ENCODE data around the gene HTR5A.
A peak's percentile ranks its signal among the peaks of the same experiment; 100 is the strongest.

The HTR5A gene

DNA sequence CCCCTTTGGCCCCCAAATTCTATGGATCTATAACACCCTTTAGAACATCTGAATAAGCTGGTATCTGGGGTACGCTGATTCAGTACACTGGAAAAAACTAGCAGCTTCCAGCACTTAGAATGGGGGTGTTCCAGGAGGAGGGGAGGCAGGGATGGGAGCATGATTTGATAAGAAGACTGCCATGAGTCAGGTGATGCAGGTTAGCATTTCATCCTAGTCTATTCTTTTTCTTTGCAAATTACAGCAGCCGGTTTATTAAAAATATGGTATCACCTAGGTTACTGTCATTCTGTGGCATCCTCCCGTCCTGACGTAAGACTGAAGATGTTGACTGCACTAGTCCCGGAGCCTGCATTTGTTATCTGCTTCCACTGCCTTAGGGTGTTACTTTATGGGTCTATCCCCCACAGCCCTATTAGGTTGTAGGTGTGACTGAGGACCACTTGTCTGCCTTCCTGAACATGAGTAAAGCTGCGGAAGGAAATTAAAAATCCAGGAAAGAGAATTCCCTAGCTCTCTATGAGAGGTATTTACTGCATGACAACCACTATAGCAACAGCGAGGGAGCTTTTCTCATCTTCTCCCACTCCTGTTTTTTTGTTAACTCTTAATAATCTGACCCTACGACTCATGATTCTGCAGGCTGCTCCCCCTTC lies 1.9 kb downstream of the HTR5A start:
- ChIA-PET POLR2A (ENCODE audit: low non-redundant PET) (no interaction called here), CTCF (no interaction called here)
- no peak for DNase-seq (ENCODE audit: low spot score)
- TF ChIP-seq, protein P1, sequence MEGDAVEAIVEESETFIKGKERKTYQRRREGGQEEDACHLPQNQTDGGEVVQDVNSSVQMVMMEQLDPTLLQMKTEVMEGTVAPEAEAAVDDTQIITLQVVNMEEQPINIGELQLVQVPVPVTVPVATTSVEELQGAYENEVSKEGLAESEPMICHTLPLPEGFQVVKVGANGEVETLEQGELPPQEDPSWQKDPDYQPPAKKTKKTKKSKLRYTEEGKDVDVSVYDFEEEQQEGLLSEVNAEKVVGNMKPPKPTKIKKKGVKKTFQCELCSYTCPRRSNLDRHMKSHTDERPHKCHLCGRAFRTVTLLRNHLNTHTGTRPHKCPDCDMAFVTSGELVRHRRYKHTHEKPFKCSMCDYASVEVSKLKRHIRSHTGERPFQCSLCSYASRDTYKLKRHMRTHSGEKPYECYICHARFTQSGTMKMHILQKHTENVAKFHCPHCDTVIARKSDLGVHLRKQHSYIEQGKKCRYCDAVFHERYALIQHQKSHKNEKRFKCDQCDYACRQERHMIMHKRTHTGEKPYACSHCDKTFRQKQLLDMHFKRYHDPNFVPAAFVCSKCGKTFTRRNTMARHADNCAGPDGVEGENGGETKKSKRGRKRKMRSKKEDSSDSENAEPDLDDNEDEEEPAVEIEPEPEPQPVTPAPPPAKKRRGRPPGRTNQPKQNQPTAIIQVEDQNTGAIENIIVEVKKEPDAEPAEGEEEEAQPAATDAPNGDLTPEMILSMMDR (conservative IDR thresholded peaks at IDR 0.05; ENCODE audit: low read depth) = no peak
- H3K27ac ChIP-seq = no peak overlapping the region

DNA sequence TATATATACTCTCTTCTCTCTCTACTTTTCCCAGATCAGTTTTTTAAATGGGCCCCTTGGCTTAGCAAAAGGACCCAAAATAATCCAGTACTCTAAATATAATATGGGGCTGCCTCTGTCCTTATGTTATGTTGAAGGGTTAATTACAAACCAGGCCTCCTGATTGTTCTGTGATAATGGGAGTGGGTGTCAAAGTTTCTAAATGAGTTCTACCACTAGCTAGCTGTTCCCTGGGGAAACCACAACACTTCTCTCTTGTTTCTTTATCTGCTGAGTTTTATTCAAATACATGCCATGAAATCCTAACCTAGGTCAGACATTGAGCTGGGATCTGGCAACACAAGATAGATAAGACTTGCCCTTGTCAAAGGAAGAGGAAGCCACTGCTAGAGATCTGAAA lies 3.8 kb downstream of the HTR5A start:
- CTCF ChIA-PET = no interaction called here
- no peak for DNase-seq (ENCODE audit: low spot score)
- TF ChIP-seq, protein P1 (conservative IDR thresholded peaks at IDR 0.05; ENCODE audit: low read depth) = no peak
- H3K27ac ChIP-seq = no peak overlapping the region
- POLR2A ChIA-PET (ENCODE audit: low non-redundant PET) = no interaction called here

DNA sequence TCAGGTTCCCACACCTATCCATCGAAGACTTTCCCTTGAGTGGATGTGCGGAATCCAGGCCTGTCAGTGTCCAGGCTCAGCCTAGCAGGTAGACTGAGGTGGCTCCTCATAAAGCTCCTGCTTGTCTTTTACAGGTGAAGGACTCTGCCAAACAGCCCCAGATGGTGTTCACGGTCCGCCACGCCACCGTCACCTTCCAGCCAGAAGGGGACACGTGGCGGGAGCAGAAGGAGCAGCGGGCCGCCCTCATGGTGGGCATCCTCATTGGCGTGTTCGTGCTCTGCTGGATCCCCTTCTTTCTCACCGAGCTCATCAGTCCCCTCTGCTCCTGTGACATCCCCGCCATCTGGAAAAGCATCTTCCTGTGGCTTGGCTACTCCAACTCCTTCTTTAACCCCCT lies 13.9 kb downstream of the HTR5A start:
- DNase-seq (ENCODE audit: low spot score) = no peak
- TF ChIP-seq, protein P1 (conservative IDR thresholded peaks at IDR 0.05; ENCODE audit: low read depth) = no peak
- ChIA-PET POLR2A (ENCODE audit: low non-redundant PET) (no interaction called here), CTCF (interaction anchor here (0.6 kb wide), 1 partner anchor 1330 kb away, joined by 3 read pairs; no protein-coding TSS in a partner anchor)
- H3K27ac ChIP-seq = no peak overlapping the region

DNA sequence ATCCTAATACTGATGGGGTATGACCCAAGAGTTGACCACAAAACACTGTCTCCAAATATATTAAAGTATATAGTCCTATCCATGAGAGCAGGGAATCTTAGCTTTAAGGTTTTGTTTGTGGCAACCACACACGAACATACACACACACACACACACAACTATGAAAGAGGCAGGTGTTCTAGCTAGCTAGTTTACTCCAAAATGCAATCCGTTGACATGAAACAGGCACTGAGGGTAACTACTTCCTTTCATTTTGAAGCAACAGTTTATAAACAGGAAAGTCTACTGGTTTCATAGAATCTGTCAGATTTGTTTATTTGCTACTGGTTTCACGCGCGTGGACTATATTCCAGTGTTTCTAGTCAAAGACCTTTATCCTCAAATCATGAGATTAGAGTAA lies 14.8 kb downstream of the HTR5A start:
- no peak overlapping the region for H3K27ac ChIP-seq
- ChIA-PET POLR2A (ENCODE audit: low non-redundant PET) (no interaction called here), CTCF (no interaction called here)
- TF ChIP-seq, protein P1 (conservative IDR thresholded peaks at IDR 0.05; ENCODE audit: low read depth) = no peak
- DNase-seq (ENCODE audit: low spot score) = no peak

DNA sequence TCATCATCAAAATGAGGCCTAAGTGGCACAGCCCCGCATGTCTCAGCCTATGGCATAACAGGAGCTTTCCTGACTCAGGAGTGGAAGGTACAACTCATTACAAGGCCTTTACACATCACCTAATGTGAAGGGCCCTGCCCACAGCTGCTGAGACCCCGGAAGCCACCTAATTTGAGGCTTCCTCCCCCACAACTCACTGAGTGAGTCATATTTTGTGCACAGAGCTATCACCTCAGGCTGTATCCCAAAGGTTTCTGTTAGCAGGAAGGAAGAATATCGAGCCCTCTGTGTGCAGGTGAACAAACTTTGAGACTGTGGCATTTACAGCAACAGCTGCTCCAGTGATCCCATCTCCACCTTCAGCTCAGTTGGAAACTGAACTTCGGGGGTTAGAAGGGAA lies 20.6 kb downstream of the HTR5A start:
- ChIA-PET POLR2A (ENCODE audit: low non-redundant PET) (no interaction called here), CTCF (no interaction called here)
- no peak overlapping the region for H3K27ac ChIP-seq
- TF ChIP-seq, protein P1 (conservative IDR thresholded peaks at IDR 0.05; ENCODE audit: low read depth) = no peak
- DNase-seq (ENCODE audit: low spot score) = peak; percentile 39

DNA sequence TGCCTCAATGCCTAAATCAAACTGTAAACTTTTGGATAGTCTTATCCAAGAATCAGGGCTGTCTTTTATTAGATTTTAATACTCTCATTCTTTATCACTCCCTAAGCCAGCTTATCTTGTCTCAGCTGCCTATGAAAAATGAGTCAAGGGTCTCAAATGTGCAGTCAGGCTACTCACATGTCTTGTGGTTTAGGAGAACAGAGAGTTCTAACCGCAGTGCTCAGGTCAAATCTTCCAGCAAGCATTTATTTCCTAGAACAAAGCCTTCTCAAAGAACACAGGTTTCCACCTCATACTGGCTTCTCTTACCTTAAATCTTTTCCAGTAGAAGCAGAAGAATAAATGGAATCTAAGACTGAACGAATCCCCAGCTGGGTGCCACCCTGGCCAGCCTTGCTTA lies 23.5 kb downstream of the HTR5A start:
- no peak for DNase-seq (ENCODE audit: low spot score)
- CTCF ChIA-PET = no interaction called here
- H3K27ac ChIP-seq = no peak overlapping the region
- TF ChIP-seq, protein P1 (conservative IDR thresholded peaks at IDR 0.05; ENCODE audit: low read depth) = no peak
- POLR2A ChIA-PET (ENCODE audit: low non-redundant PET) = no interaction called here
